ENCODE results near the gene PIEZO2.

The PIEZO2 gene

GRCh38 chr18:10793730-10794370 is 355.5 kb downstream of the PIEZO2 start:
- H3K9me3 ChIP-seq (ENCODE audit: control insufficient read depth, insufficient read depth, low read depth, low read length): no peaks in the 10 kb centered on the region
- H3K36me3 ChIP-seq (ENCODE audit: control insufficient read depth in 2 of 2, insufficient read depth in 1 of 2, low read length in 2 of 2): no peaks in the 10 kb centered on the region
- H3K27ac ChIP-seq (ENCODE audit: extremely low read depth, low read depth, low read length): no peak overlapping the region
- H3K4me1 ChIP-seq (ENCODE audit: control insufficient read depth, insufficient read depth, low read length): 0 out of 2 replicates have a peak, but pooled peaks cover 2% of the 10 kb centered on the region
- ChIA-PET CTCF (interaction anchor here (1.2 kb wide), 1 partner anchor 10 kb away, joined by 6 read pairs; no protein-coding TSS in a partner anchor), POLR2A (no interaction called here)
- TF ChIP-seq ZNF354C (tag by site-specific recombination; IDR thresholded peaks at IDR 0.05; ENCODE audit: borderline replicate concordance, low read depth) (no peak), FEZF1 (tag by site-specific recombination; IDR thresholded peaks at IDR 0.05) (peak; percentile 86)
- H3K4me3 ChIP-seq (ENCODE audit: low read depth, low read length): no peak overlapping the region

DNA sequence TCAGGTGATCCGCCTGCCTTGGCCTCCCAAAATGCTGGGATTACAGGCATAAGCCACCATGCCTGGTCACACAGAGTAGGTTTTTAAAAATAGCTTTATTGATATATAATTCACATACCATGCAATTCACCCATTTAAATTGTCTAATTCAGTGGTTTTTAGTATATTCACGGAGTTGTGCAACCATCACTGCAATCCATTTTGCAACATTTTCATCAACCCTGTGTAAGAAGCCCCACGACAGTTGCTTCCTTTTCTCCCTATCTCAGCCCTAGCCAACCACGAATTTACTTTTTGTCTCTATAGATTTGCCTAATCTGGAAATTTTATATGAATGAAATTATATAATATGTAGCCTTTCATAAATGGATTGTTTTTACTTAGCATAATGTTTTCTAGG is 357.2 kb downstream of the PIEZO2 start:
- H3K4me3 ChIP-seq (ENCODE audit: low read depth, low read length): no peak overlapping the region
- no peak overlapping the region for H3K27ac ChIP-seq (ENCODE audit: extremely low read depth, low read depth, low read length)
- H3K4me1 ChIP-seq (ENCODE audit: control insufficient read depth, insufficient read depth, low read length): 0 out of 2 replicates have a peak, but pooled peaks cover 2% of the 10 kb centered on the region
- no peak for TF ChIP-seq ZNF10 (tag by site-specific recombination; IDR thresholded peaks at IDR 0.05)
- no peak for TF ChIP-seq ZNF514 (tag by site-specific recombination; IDR thresholded peaks at IDR 0.05)
- TF ChIP-seq ZBTB49 (tag by site-specific recombination; IDR thresholded peaks at IDR 0.05; ENCODE audit: low read depth): no peak
- TF ChIP-seq ZSCAN18 (tag by site-specific recombination; IDR thresholded peaks at IDR 0.05): no peak
- TF ChIP-seq ZNF302 (tag by site-specific recombination; IDR thresholded peaks at IDR 0.05; ENCODE audit: low read depth): no peak
- no peak for TF ChIP-seq ZNF521 (tag by site-specific recombination; IDR thresholded peaks at IDR 0.05)
- no peak for TF ChIP-seq ZNF837 (tag by site-specific recombination; IDR thresholded peaks at IDR 0.05)
- H3K36me3 ChIP-seq (ENCODE audit: control insufficient read depth in 2 of 2, insufficient read depth in 1 of 2, low read length in 2 of 2): no peaks in the 10 kb centered on the region
- H3K9me3 ChIP-seq (ENCODE audit: control insufficient read depth, insufficient read depth, low read depth, low read length): no peaks in the 10 kb centered on the region
- POLR2A ChIA-PET: no interaction called here
- CTCF ChIA-PET: interaction anchor here (0.6 to 1.4 kb wide), 3 partner anchors 9 to 471 kb away, joined by 3 to 5 read pairs (median 4); no protein-coding TSS in a partner anchor

DNA sequence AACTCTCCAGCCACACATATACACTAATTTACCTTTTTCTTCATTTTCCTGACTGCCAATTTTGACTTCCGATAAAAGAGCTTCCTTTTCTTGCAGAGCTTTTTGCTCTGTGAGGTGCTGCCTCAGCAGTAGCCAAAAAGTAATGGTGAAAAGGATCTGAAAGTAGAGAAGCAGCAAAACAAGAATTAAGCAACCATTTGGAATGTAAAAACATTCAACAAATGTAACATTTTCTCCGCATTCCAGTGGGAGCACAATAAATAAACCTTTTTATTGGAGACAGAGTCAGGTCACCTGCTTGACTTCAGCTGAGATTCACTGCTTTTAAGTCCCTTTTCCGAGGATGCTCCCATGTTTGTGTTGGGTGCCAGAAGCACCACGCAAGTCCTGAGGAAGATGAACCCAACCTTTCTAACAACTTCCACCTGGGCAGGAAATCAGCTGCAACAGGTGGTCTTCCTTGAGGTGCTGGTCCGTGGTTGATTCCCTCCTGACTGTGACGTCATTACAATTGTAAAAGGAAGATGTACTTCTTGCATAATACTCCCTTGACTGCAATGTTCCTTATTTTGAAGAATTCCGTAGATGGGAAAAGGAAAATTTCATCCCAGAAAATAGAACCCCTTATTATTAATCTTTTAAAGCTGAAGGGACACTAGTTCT is 358.1 kb downstream of the PIEZO2 start:
- Histone ChIP-seq H3K4me1 (ENCODE audit: control insufficient read depth, insufficient read depth, low read length) (0 out of 2 replicates have a peak, but pooled peaks cover 2% of the 10 kb centered on the region), H3K4me3 (ENCODE audit: low read depth, low read length) (no peak overlapping the region), H3K9me3 (ENCODE audit: control insufficient read depth, insufficient read depth, low read depth, low read length) (no peaks in the 10 kb centered on the region), H3K27ac (ENCODE audit: extremely low read depth, low read depth, low read length) (no peak overlapping the region), H3K36me3 (ENCODE audit: control insufficient read depth in 2 of 2, insufficient read depth in 1 of 2, low read length in 2 of 2) (no peaks in the 10 kb centered on the region)
- TF ChIP-seq SCRT2 (tag by site-specific recombination; IDR thresholded peaks at IDR 0.05) (peak; percentile 57), ZNF785 (tag by site-specific recombination; IDR thresholded peaks at IDR 0.05) (no peak), ZNF426 (tag by site-specific recombination; IDR thresholded peaks at IDR 0.05) (no peak)
- ChIA-PET POLR2A (no interaction called here), CTCF (interaction anchor here (0.6 to 1.4 kb wide), 4 partner anchors 10 to 363 kb away, joined by 3 to 5 read pairs (median 4); no protein-coding TSS in a partner anchor)

DNA sequence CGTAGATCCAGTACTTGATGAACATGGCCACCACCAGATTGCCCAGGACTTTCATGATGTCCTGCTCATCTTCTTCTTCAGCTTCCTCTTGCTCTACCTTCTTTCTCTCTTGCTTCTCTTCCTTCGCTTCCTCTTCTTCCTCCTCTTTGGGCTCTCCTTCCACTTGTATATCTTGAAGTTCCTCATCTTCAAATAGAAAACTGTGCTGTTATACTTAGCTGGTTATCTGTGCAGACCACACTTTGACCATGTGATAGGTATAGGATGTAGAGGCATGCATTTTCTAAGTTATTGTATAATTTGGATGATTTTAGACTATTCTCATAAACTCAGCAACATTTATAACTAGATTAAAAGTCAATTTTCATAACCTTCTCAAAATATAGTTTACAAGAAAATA is 360.2 kb downstream of the PIEZO2 start:
- no peaks in the 10 kb centered on the region for H3K9me3 ChIP-seq (ENCODE audit: control insufficient read depth, insufficient read depth, low read depth, low read length)
- POLR2A ChIA-PET: no interaction called here
- no peak overlapping the region for H3K4me3 ChIP-seq (ENCODE audit: low read depth, low read length)
- CTCF ChIA-PET: interaction anchor here (0.7 to 5.5 kb wide), 11 partner anchors 9 to 521 kb away, joined by 3 to 40 read pairs (median 5); no protein-coding TSS in a partner anchor
- H3K4me1 ChIP-seq (ENCODE audit: control insufficient read depth, insufficient read depth, low read length): no peaks in the 10 kb centered on the region
- no peak overlapping the region for H3K27ac ChIP-seq (ENCODE audit: extremely low read depth, low read depth, low read length)
- no peaks in the 10 kb centered on the region for H3K36me3 ChIP-seq (ENCODE audit: control insufficient read depth in 2 of 2, insufficient read depth in 1 of 2, low read length in 2 of 2)
- no peak for TF ChIP-seq ZSCAN16 (tag by site-specific recombination; IDR thresholded peaks at IDR 0.05)
- no peak for TF ChIP-seq ZNF112 (tag by site-specific recombination; IDR thresholded peaks at IDR 0.05)
- TF ChIP-seq ZNF416 (tag by site-specific recombination; IDR thresholded peaks at IDR 0.05): no peak
- TF ChIP-seq ZNF571 (tag by site-specific recombination; IDR thresholded peaks at IDR 0.05): no peak
- no peak for TF ChIP-seq ZNF211 (tag by site-specific recombination; IDR thresholded peaks at IDR 0.05; ENCODE audit: low read depth)
- TF ChIP-seq ZEB2 (tag by site-specific recombination; IDR thresholded peaks at IDR 0.05): no peak
- no peak for TF ChIP-seq ZNF521 (tag by site-specific recombination; IDR thresholded peaks at IDR 0.05)
- TF ChIP-seq ZNF155 (tag by site-specific recombination; IDR thresholded peaks at IDR 0.05): no peak
- no peak for TF ChIP-seq ZNF19 (tag by site-specific recombination; IDR thresholded peaks at IDR 0.05; ENCODE audit: low read depth)
- no peak for TF ChIP-seq OVOL3 (tag by site-specific recombination; IDR thresholded peaks at IDR 0.05)
- no peak for TF ChIP-seq ZNF792 (tag by site-specific recombination; IDR thresholded peaks at IDR 0.05)
- no peak for TF ChIP-seq ZNF488 (tag by site-specific recombination; IDR thresholded peaks at IDR 0.05)
- no peak for TF ChIP-seq ZNF670 (tag by site-specific recombination; IDR thresholded peaks at IDR 0.05; ENCODE audit: low read depth)
